Activated CD4-positive, CD25-positive, alpha-beta regulatory T cell treated with anti-CD3 and anti-CD28 coated beads, Interleukin-2, amount 50 U/mL, for 24 hours (primary cell): Measurements from ENCODE around the gene BHLHA15.

Experiments used
- ATAC-seq, 2 donors: fragments of 150-1000 bp; cut with Tn5 transposase; one replicate each; pipeline ENCODE4 v1.10.0; 2021; ENCODE audit warnings: mild to moderate bottlenecking in 1 of 2, moderate library complexity in 1 of 2

The BHLHA15 gene

GRCh38 chr7:98225913-98226614 is 14.8 kb downstream of the BHLHA15 start:
- no peak for ATAC-seq

- ATAC-seq = no peak
These were observed 16.7 kb downstream of the BHLHA15 start for GRCh38 chr7:98227939-98228338.

GRCh38 chr7:98228801-98229200 is 17.6 kb downstream of the BHLHA15 start:
- no peak for ATAC-seq

- ATAC-seq = no peak
These were observed 18.2 kb downstream of the BHLHA15 start for GRCh38 chr7:98229441-98229840.

GRCh38 chr7:98229991-98230745 is 18.9 kb downstream of the BHLHA15 start:
- ATAC-seq = no peak

GRCh38 chr7:98230746-98231471 is 19.7 kb downstream of the BHLHA15 start:
- no peak for ATAC-seq

GRCh38 chr7:98231493-98232262 is 20.4 kb downstream of the BHLHA15 start:
- ATAC-seq = no peak

GRCh38 chr7:98232263-98232585 is 21.0 kb downstream of the BHLHA15 start:
- no peak for ATAC-seq

GRCh38 chr7:98232799-98233198 is 21.6 kb downstream of the BHLHA15 start:
- ATAC-seq = no peak

- ATAC-seq = no peak
These were observed 22.2 kb downstream of the BHLHA15 start for GRCh38 chr7:98233219-98234070.

- no peak for ATAC-seq
These were observed 23.3 kb downstream of the BHLHA15 start for GRCh38 chr7:98234429-98235147.

GRCh38 chr7:98235901-98236300 is 24.7 kb downstream of the BHLHA15 start:
- ATAC-seq = no peak

- ATAC-seq = no peak
These were observed 25.3 kb downstream of the BHLHA15 start for GRCh38 chr7:98236355-98237185.

GRCh38 chr7:98238076-98238475 is 26.8 kb downstream of the BHLHA15 start:
- no peak for ATAC-seq

GRCh38 chr7:98238976-98239375 is 27.7 kb downstream of the BHLHA15 start:
- no peak for ATAC-seq

- peak in 1 of 2 donors; percentile 20 for ATAC-seq
These were observed 29.9 kb downstream of the BHLHA15 start for GRCh38 chr7:98240961-98241673.

- ATAC-seq = no peak
These were observed 30.5 kb downstream of the BHLHA15 start for GRCh38 chr7:98241674-98242241.

- no peak for ATAC-seq
These were observed 31.1 kb downstream of the BHLHA15 start for GRCh38 chr7:98242342-98242741.

GRCh38 chr7:98242934-98243333 is 31.7 kb downstream of the BHLHA15 start:
- no peak for ATAC-seq
